GM12875 (cell line): ENCODE results near the gene YIPF2.

Source experiments
- H3K4me3 ChIP-seq: one replicate; pipeline ENCODE4 v1.5.1; 2011; ENCODE audit warnings: low read depth, low read length, control low read depth
- CTCF ChIP-seq: IDR thresholded peaks from 2 replicates; pipeline ENCODE4 v1.5.1; 2011; ENCODE audit warnings: low read depth, mild to moderate bottlenecking, control low read depth, inconsistent platforms, low read length, moderate library complexity, borderline replicate concordance; ENCODE audit not compliant: insufficient read depth

YIPF2 gene

GRCh38 chr19:10899151-10899653, 29.2 kb downstream of the YIPF2 start:
- no peak for TF ChIP-seq CTCF
- H3K4me3 ChIP-seq = no peak overlapping the region

GRCh38 chr19:10898633-10899032, 29.8 kb downstream of the YIPF2 start:
- no peak overlapping the region for H3K4me3 ChIP-seq
- TF ChIP-seq CTCF = no peak

GRCh38 chr19:10896851-10897526, 31.4 kb downstream of the YIPF2 start:
- no peak overlapping the region for H3K4me3 ChIP-seq
- TF ChIP-seq CTCF = no peak

- TF ChIP-seq CTCF = no peak
- no peak overlapping the region for H3K4me3 ChIP-seq
Measured at GRCh38 chr19:10895920-10896319, 32.5 kb downstream of the YIPF2 start.

- TF ChIP-seq CTCF = no peak
Measured at GRCh38 chr19:10895363-10895762, 33.1 kb downstream of the YIPF2 start.

GRCh38 chr19:10894911-10895213, 33.6 kb downstream of the YIPF2 start:
- no peak for TF ChIP-seq CTCF
- H3K4me3 ChIP-seq = no peak overlapping the region

More at GRCh38 chr19:10895363-10895762, 33.1 kb downstream of the YIPF2 start:
- H3K4me3 ChIP-seq = no peak overlapping the region

GRCh38 chr19:10892256-10892655, 36.2 kb downstream of the YIPF2 start:
- H3K4me3 ChIP-seq = no peak overlapping the region
- no peak for TF ChIP-seq CTCF
